Epithelial cell of proximal tubule (primary cell): Measurements from ENCODE around the gene CRYBB3. TPM values are rescaled to one million over a fixed set of nuclear protein-coding genes. Genes with fewer than 3 reads are reported as not detected.
"Not testable (repeated sequence)": the region's sequence is repeated elsewhere in the genome, so short reads cannot be mapped to it uniquely, and the experiment has no call there.

Experiments used
- DNase-seq: peaks from one replicate; pipeline ENCODE4 v3.0.0-alpha.2; 2011; ENCODE audit warnings: low read depth
- H3K4me3 ChIP-seq: 2 replicates; pipeline ENCODE4 v1.5.1; 2011; ENCODE audit warnings: low read depth, mild to moderate bottlenecking, low read length
- CTCF ChIP-seq: conservative IDR thresholded peaks from 2 replicates; pipeline ENCODE4 v1.5.1; 2012; ENCODE audit warnings: low read depth, mild to moderate bottlenecking, low read length
- total RNA-seq: library from RNA; depleted of rRNA; stranded (reverse); fragments of >200 nt; gene quantifications from 2 replicates; pipeline ENCODE4 v1.2.3, GENCODE V29; 2015

The CRYBB3 gene
- total RNA-seq, 1 donor from 2014 or later: not detected

GRCh38 chr22:25197340-25197739, 2.3 kb upstream of the CRYBB3 start:
- no peak overlapping the region for H3K4me3 ChIP-seq
- no peak for DNase-seq
- TF ChIP-seq CTCF: no peak

- no peak overlapping the region for H3K4me3 ChIP-seq
- TF ChIP-seq CTCF: no peak
- no peak for DNase-seq
These were observed 1.3 kb downstream of the CRYBB3 start for GRCh38 chr22:25200967-25201366.

GRCh38 chr22:25201557-25202273, 2.1 kb downstream of the CRYBB3 start:
- no peak overlapping the region for H3K4me3 ChIP-seq
- no peak for TF ChIP-seq CTCF
- DNase-seq: no peak

- peak; percentile 97 for TF ChIP-seq CTCF
- no peak for DNase-seq
- H3K4me3 ChIP-seq: no peak overlapping the region
These were observed 2.7 kb downstream of the CRYBB3 start for GRCh38 chr22:25202290-25202921.

GRCh38 chr22:25203082-25203481, 3.4 kb downstream of the CRYBB3 start:
- TF ChIP-seq CTCF: no peak

GRCh38 chr22:25204547-25204946, 4.9 kb downstream of the CRYBB3 start:
- not testable (repeated sequence) for H3K4me3 ChIP-seq, DNase-seq

More at GRCh38 chr22:25203082-25203481, 3.4 kb downstream of the CRYBB3 start:
- no peak for DNase-seq
- no peak overlapping the region for H3K4me3 ChIP-seq

- H3K4me3 ChIP-seq: no peak overlapping the region
- no peak for DNase-seq
- TF ChIP-seq CTCF: no peak
These were observed 6.2 kb downstream of the CRYBB3 start for GRCh38 chr22:25205847-25206246.
